GM21737 (cell line): ENCODE results near the gene TBC1D8.

Experiments
- ATAC-seq: cut with Tn5 transposase; IDR thresholded peaks from one replicate; pipeline ENCODE4 v1.9.1; 2021; ENCODE audit warnings: mild to moderate bottlenecking, moderate library complexity; ENCODE audit not compliant: unreplicated experiment

The TBC1D8 gene

GRCh38 chr2:101140237-101140636 lies 10.9 kb downstream of the TBC1D8 start:
- ATAC-seq, result no peak

GRCh38 chr2:101139495-101139894 lies 11.7 kb downstream of the TBC1D8 start:
- ATAC-seq, result no peak

GRCh38 chr2:101135412-101136296 lies 15.5 kb downstream of the TBC1D8 start:
- no peak for ATAC-seq

GRCh38 chr2:101133492-101134100 lies 17.6 kb downstream of the TBC1D8 start:
- no peak for ATAC-seq

- no peak for ATAC-seq
These were observed 19.0 kb downstream of the TBC1D8 start for GRCh38 chr2:101132202-101132601.

- no peak for ATAC-seq
These were observed 21.1 kb downstream of the TBC1D8 start for GRCh38 chr2:101130081-101130480.

- ATAC-seq, result no peak
These were observed 23.7 kb downstream of the TBC1D8 start for GRCh38 chr2:101127319-101128056.

- ATAC-seq, result no peak
These were observed 25.4 kb downstream of the TBC1D8 start for GRCh38 chr2:101125808-101126207.

GRCh38 chr2:101125374-101125773 lies 25.8 kb downstream of the TBC1D8 start:
- ATAC-seq, result no peak

GRCh38 chr2:101124643-101125366 lies 26.4 kb downstream of the TBC1D8 start:
- ATAC-seq, result no peak

- no peak for ATAC-seq
These were observed 27.2 kb downstream of the TBC1D8 start for GRCh38 chr2:101123795-101124471.

GRCh38 chr2:101121174-101121573 lies 30.0 kb downstream of the TBC1D8 start:
- no peak for ATAC-seq

- no peak for ATAC-seq
These were observed 30.8 kb downstream of the TBC1D8 start for GRCh38 chr2:101120124-101120996.

- ATAC-seq, result no peak
These were observed 31.8 kb downstream of the TBC1D8 start for GRCh38 chr2:101119431-101119830.

GRCh38 chr2:101116841-101117552 lies 34.2 kb downstream of the TBC1D8 start:
- ATAC-seq, result no peak

GRCh38 chr2:101116348-101116747 lies 34.8 kb downstream of the TBC1D8 start:
- no peak for ATAC-seq

GRCh38 chr2:101115664-101116063 lies 35.5 kb downstream of the TBC1D8 start:
- ATAC-seq, result no peak

GRCh38 chr2:101114815-101115214 lies 36.4 kb downstream of the TBC1D8 start:
- ATAC-seq, result no peak

- ATAC-seq, result no peak
These were observed 36.9 kb downstream of the TBC1D8 start for GRCh38 chr2:101114268-101114783.
